22Rv1 (cell line): ENCODE measurements around the gene SYNM.

Experiments used
- H3K27ac ChIP-seq: fragments of 450-650 bp; 2 replicates; pipeline ENCODE4 v1.5.1; 2017
- CTCF ChIP-seq: fragments of 450-650 bp; IDR thresholded peaks from 2 replicates; pipeline ENCODE4 v1.5.1; 2017; ENCODE audit warnings: mild to moderate bottlenecking
- ZFX ChIP-seq: fragments of 450-650 bp; IDR thresholded peaks from 2 replicates; pipeline ENCODE4 v1.6.1; 2017; ENCODE audit warnings: antibody characterized with exemption, borderline replicate concordance

Gene SYNM

GRCh38 chr15:99090011-99090699 lies 14.7 kb upstream of the SYNM start:
- TF ChIP-seq CTCF (no peak), ZFX (no peak)
- no peak overlapping the region for H3K27ac ChIP-seq

GRCh38 chr15:99090938-99091337 lies 13.9 kb upstream of the SYNM start:
- TF ChIP-seq CTCF (no peak), ZFX (no peak)

GRCh38 chr15:99092554-99093172 lies 12.2 kb upstream of the SYNM start:
- no peak for TF ChIP-seq CTCF
- no peak for TF ChIP-seq ZFX

More at GRCh38 chr15:99090938-99091337, 13.9 kb upstream of the SYNM start:
- H3K27ac ChIP-seq, result no peak overlapping the region

GRCh38 chr15:99095626-99096025 lies 9.3 kb upstream of the SYNM start:
- no peak overlapping the region for H3K27ac ChIP-seq
- TF ChIP-seq CTCF, result no peak
- no peak for TF ChIP-seq ZFX

More at GRCh38 chr15:99092554-99093172, 12.2 kb upstream of the SYNM start:
- no peak overlapping the region for H3K27ac ChIP-seq

- TF ChIP-seq CTCF (no peak), ZFX (no peak)
- no peak overlapping the region for H3K27ac ChIP-seq
Measured at GRCh38 chr15:99096173-99096893, 8.5 kb upstream of the SYNM start.

GRCh38 chr15:99096894-99097426 lies 7.9 kb upstream of the SYNM start:
- no peak for TF ChIP-seq ZFX
- TF ChIP-seq CTCF, result no peak
- H3K27ac ChIP-seq, result no peak overlapping the region
